Activated T-helper 17 cell treated with anti-CD3 and anti-CD28 coated beads, Interleukin-2, amount 50 U/mL, for 72 hours (primary cell): Measurements from ENCODE around the gene FRMD8. TPM values are rescaled to one million over a fixed set of nuclear protein-coding genes. Genes with fewer than 3 reads are reported as not detected.

Source experiments
- ATAC-seq: fragments of 150-1000 bp; cut with Tn5 transposase; replicated peaks from 2 replicates; pipeline ENCODE4 v1.10.0; 2021; ENCODE audit warnings: mild to moderate bottlenecking, moderate library complexity
- H3K27ac Mint-ChIP-seq: one replicate; pipeline ENCODE4 v1.8.0; 2022; ENCODE audit warnings: mixed read lengths
- H3K27me3 Mint-ChIP-seq: one replicate; pipeline ENCODE4 v1.8.0; 2022; ENCODE audit warnings: mixed read lengths
- H3K36me3 Mint-ChIP-seq: one replicate; pipeline ENCODE4 v1.8.0; 2022; ENCODE audit warnings: low read depth, mild to moderate bottlenecking, mixed read lengths
- H3K4me1 Mint-ChIP-seq: one replicate; pipeline ENCODE4 v1.8.0; 2022; ENCODE audit warnings: mixed read lengths
- H3K4me3 Mint-ChIP-seq: one replicate; pipeline ENCODE4 v1.8.0; 2022; ENCODE audit warnings: mild to moderate bottlenecking, mixed read lengths
- H3K9me3 Mint-ChIP-seq: one replicate; pipeline ENCODE4 v1.8.0; 2022; ENCODE audit warnings: mixed read lengths
- total RNA-seq, 2 donors: library from RNA; stranded (reverse); gene quantifications; one replicate each; pipeline ENCODE4 v1.2.3, GENCODE V29; 2022

Gene FRMD8
- total RNA-seq, 2 donors from 2014 or later, result 49.6 to 52.1 TPM

DNA sequence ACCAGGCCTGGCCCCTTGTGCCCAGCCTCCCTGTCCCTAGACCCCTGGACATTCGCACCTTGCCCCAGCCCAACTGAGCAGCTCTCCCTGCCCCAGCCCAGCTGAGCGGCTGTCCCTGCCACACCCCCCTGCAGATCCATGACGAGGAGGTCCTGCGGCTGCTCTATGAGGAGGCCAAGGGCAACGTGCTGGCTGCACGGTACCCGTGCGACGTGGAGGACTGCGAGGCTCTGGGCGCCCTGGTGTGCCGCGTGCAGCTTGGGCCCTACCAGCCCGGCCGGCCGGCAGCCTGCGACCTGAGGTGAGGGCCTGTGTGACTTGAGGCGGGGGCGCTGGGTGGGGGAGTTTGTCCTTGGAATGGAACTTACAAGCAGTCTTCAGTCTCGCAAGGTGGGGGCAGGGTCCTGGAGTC, 7.7 kb downstream of the FRMD8 start:
- no peak overlapping the region for H3K27ac Mint-ChIP-seq
- peaks cover 72% of the 10 kb centered on the region for H3K36me3 Mint-ChIP-seq
- H3K27me3 Mint-ChIP-seq, result no peaks in the 10 kb centered on the region
- peaks cover 4% of the 10 kb centered on the region for H3K4me1 Mint-ChIP-seq
- H3K9me3 Mint-ChIP-seq, result no peaks in the 10 kb centered on the region
- no peak overlapping the region for H3K4me3 Mint-ChIP-seq
- ATAC-seq, result no peak

DNA sequence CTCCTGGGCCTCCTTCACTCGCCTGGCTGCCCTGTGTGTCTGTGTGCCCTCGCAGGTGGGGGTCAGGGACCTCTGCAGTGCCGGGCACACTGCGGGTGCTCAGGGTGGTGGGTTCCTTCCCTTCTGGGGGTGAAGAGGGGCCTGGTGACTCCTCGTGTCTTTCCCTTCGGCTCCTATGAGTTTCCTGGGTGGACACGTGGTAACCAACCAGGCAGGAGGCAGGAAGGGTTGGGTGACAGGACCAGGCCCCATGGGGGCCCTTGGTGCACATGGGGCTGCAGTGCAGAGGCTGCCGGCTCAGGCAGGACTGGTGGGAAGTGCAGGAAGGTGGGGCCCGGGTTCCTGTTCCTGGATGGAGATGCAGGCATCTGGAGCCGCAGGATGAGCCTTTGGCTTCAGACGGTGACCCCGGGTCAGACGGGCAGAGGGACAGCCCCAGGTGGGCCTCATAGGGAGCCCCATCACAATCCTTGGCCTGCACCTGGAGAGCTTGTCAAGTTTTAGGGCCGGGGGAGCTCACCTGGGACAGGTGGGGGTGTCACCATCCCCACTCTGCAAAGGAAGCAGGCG, 9.6 kb downstream of the FRMD8 start:
- Mint-ChIP-seq H3K36me3 (peaks cover 76% of the 10 kb centered on the region), H3K27me3 (no peaks in the 10 kb centered on the region), H3K4me3 (no peak overlapping the region), H3K9me3 (no peaks in the 10 kb centered on the region), H3K4me1 (peaks cover 4% of the 10 kb centered on the region), H3K27ac (no peak overlapping the region)
- ATAC-seq, result no peak

DNA sequence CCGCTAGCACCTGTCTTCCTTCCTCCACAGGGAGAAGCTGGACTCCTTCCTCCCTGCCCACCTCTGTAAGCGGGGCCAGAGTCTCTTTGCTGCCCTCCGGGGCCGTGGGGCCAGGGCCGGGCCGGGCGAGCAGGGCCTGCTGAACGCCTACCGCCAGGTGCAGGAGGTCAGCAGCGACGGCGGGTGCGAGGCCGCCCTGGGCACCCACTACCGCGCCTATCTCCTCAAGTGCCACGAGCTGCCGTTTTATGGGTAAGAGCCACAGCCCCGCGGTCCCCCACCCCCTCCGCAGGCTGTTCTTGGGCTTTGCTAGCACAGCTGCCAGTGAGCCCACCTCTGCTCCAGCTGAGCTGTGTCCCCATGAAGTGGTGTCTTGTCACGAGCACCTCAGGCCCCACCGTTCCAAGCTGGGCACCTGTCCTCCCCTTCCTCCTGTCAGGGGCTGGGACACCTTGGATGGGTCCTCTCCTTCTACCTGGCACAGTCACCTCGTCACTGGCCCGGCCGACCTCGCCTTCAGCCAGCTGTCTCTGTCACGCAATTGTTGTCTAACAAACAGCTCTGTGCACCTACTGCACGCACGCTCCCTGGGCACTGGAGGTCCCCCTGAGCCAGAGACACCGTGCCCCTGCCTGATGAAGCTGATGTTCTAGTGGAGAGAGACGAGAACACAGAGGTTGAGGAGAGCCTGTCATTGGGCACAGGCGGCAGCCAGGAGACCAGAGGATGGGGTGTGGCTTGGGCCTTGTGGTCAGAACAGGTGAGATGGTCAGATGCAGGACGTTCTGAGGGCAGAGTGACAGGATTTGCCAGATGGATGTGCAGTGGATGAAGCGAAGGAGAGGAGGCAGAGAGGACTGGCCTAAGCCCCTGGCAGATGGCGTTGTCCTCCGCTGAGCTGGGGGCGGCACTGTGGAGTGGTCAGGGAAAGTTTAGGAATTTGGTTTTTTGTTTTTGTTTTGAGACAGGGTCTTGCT, 10.6 kb downstream of the FRMD8 start:
- Mint-ChIP-seq H3K36me3 (peaks cover 76% of the 10 kb centered on the region), H3K27ac (peak overlapping the region; percentile 19), H3K4me1 (peaks cover 4% of the 10 kb centered on the region), H3K9me3 (no peaks in the 10 kb centered on the region), H3K4me3 (no peak overlapping the region), H3K27me3 (no peaks in the 10 kb centered on the region)
- ATAC-seq, result no peak

DNA sequence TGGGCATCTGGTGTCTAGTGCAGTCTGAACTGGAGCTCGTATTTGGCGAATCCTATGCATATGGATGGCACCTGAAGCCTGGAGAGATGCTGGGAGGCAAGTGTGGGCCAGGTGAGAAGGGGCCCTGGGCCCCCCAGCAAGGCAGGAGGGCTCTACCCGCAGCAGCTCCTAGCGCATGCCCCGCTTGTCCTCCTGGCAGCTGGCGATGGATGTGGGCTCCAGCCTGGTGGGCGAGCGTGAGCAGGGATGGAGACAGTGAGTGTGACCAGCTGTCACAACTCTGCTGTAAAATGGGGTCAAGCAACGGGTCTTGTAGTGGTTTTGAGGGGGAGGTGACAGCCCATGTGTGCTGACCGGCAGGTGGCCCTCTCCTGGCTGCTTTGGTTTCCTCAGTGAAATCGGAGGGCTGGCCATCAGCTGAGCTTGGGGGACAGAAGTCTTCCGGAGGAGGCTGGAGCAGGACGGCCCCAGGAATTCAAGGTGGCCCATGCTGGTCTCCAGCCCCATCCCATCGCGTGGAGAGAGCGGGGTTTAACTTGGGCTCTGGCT, 12.0 kb downstream of the FRMD8 start:
- H3K27ac Mint-ChIP-seq, result no peak overlapping the region
- ATAC-seq, result no peak
- H3K4me3 Mint-ChIP-seq, result no peak overlapping the region
- H3K36me3 Mint-ChIP-seq, result peaks cover 76% of the 10 kb centered on the region
- no peaks in the 10 kb centered on the region for H3K27me3 Mint-ChIP-seq
- H3K9me3 Mint-ChIP-seq, result no peaks in the 10 kb centered on the region
- H3K4me1 Mint-ChIP-seq, result no peaks in the 10 kb centered on the region

DNA sequence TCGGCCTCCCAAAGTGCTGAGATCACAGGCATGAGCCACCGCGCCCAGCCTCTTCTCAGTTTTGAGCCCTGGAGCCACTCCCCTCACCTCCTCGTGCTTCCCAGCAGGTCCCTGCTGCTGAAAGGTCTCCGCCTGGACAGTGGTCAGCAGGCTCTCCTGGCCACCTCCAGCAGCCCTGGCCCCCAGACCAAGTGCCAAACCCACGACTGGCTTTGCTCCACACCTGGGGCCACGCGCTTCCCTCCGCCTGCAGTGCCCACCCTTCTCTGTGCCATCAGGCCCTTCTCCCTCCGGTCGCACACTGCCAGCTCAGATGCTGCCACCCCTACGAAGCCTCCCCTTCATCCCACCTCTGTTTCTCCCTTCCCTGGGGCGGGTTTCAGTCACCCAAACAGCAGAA, 12.8 kb downstream of the FRMD8 start:
- no peaks in the 10 kb centered on the region for H3K27me3 Mint-ChIP-seq
- no peak overlapping the region for H3K27ac Mint-ChIP-seq
- peaks cover 80% of the 10 kb centered on the region for H3K36me3 Mint-ChIP-seq
- no peak overlapping the region for H3K4me3 Mint-ChIP-seq
- ATAC-seq, result no peak
- no peaks in the 10 kb centered on the region for H3K4me1 Mint-ChIP-seq
- H3K9me3 Mint-ChIP-seq, result no peaks in the 10 kb centered on the region

GRCh38 chr11:65399845-65400244, 13.4 kb downstream of the FRMD8 start:
- no peaks in the 10 kb centered on the region for H3K27me3 Mint-ChIP-seq
- H3K4me3 Mint-ChIP-seq, result no peak overlapping the region
- no peaks in the 10 kb centered on the region for H3K4me1 Mint-ChIP-seq
- no peaks in the 10 kb centered on the region for H3K9me3 Mint-ChIP-seq
- no peak overlapping the region for H3K27ac Mint-ChIP-seq
- ATAC-seq, result no peak
- peaks cover 86% of the 10 kb centered on the region for H3K36me3 Mint-ChIP-seq

DNA sequence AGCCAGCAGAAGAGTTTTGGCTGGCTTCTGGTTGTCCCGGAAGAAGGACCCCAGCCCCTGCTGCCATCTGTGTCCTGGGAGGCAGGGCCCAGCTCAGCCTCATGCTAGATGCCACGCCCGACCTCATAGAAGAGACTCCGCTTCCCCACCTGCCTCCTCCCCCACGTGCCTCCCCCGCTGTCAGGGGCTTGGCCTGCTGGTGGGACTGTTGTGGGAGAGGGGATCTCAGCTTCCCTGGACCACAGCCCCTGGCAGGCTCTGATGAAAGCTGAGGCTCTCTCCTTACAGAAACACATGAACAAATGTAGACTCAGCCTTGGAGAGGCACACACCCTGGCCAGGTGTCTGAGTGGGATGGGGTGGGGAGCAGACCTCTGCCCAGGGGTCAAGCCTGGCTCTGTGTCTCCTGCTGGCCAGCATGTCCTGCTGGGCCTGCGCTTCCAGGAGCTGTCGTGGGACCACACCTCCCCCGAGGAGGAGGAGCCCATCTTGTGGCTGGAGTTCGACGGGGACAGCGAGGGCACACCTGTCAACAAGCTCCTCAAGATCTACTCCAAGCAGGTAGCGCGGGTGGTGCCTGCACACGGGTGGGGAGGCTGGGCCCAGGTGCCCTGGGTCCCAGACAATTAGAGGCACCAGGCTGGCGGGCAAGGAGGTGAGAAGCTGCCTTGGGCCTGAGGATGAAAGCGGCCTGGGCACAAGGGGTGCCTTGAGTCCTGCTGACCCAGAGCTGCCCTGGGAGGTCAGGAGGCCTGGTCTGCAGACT, 14.1 kb downstream of the FRMD8 start:
- Mint-ChIP-seq H3K4me3 (no peak overlapping the region), H3K27me3 (no peaks in the 10 kb centered on the region), H3K36me3 (peaks cover 87% of the 10 kb centered on the region), H3K4me1 (no peaks in the 10 kb centered on the region), H3K9me3 (no peaks in the 10 kb centered on the region), H3K27ac (no peak overlapping the region)
- ATAC-seq, result no peak

DNA sequence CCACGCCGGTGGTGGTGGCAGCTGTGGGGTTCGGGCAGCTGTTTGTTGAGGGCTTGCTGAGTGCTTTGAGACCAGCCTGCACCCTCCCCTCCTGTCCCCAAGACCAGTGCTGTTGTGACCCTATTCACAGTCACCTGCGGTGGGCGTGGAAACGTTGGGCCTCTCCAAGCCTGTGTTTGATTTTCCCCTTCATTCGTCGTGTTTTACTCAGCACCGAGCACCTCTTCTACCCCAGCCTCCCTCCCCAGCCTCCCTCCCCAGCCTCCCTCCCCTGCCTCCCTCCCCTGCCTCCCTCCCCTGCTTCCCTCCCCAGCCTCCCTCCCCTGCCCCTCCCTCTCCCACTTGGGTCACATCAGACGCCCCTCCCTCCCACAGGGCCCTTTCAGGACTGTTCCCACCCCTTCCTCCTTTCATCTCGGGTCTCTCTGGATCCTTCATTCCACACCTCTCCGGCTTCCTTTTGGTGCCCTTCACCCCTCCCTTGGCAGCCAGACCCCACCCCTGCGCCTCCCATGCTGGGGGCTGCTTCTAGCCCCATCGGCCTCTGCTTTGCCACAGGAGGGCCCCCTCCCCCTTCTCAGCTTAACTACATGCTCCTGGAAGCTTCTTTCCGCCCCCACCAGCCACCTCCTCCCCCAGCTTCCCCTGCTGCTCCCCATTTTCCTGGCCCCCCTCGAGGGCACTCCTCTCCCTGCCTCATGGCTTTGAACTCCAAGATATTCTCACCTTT, 14.8 kb downstream of the FRMD8 start:
- no peak for ATAC-seq
- Mint-ChIP-seq H3K4me3 (no peak overlapping the region), H3K36me3 (peaks cover 84% of the 10 kb centered on the region), H3K27ac (no peak overlapping the region), H3K4me1 (no peaks in the 10 kb centered on the region), H3K27me3 (no peaks in the 10 kb centered on the region), H3K9me3 (no peaks in the 10 kb centered on the region)

GRCh38 chr11:65401803-65402248, 15.4 kb downstream of the FRMD8 start:
- Mint-ChIP-seq H3K27ac (no peak overlapping the region), H3K27me3 (no peaks in the 10 kb centered on the region), H3K36me3 (peaks cover 87% of the 10 kb centered on the region), H3K4me3 (no peak overlapping the region), H3K9me3 (no peaks in the 10 kb centered on the region), H3K4me1 (no peaks in the 10 kb centered on the region)
- no peak for ATAC-seq

GRCh38 chr11:65402790-65403189, 16.4 kb downstream of the FRMD8 start:
- ATAC-seq, result no peak
- no peaks in the 10 kb centered on the region for H3K9me3 Mint-ChIP-seq
- H3K27me3 Mint-ChIP-seq, result no peaks in the 10 kb centered on the region
- peak overlapping the region; percentile 75 for H3K27ac Mint-ChIP-seq
- no peak overlapping the region for H3K4me3 Mint-ChIP-seq
- H3K36me3 Mint-ChIP-seq, result peaks cover 88% of the 10 kb centered on the region
- no peaks in the 10 kb centered on the region for H3K4me1 Mint-ChIP-seq

- Mint-ChIP-seq H3K36me3 (peaks cover 87% of the 10 kb centered on the region), H3K4me1 (no peaks in the 10 kb centered on the region), H3K27me3 (no peaks in the 10 kb centered on the region), H3K9me3 (no peaks in the 10 kb centered on the region), H3K27ac (no peak overlapping the region), H3K4me3 (no peak overlapping the region)
- ATAC-seq, result no peak
Measured at GRCh38 chr11:65403607-65404121, 17.2 kb downstream of the FRMD8 start.

GRCh38 chr11:65404210-65404609, 17.8 kb downstream of the FRMD8 start:
- ATAC-seq, result no peak
- H3K36me3 Mint-ChIP-seq, result peaks cover 87% of the 10 kb centered on the region

DNA sequence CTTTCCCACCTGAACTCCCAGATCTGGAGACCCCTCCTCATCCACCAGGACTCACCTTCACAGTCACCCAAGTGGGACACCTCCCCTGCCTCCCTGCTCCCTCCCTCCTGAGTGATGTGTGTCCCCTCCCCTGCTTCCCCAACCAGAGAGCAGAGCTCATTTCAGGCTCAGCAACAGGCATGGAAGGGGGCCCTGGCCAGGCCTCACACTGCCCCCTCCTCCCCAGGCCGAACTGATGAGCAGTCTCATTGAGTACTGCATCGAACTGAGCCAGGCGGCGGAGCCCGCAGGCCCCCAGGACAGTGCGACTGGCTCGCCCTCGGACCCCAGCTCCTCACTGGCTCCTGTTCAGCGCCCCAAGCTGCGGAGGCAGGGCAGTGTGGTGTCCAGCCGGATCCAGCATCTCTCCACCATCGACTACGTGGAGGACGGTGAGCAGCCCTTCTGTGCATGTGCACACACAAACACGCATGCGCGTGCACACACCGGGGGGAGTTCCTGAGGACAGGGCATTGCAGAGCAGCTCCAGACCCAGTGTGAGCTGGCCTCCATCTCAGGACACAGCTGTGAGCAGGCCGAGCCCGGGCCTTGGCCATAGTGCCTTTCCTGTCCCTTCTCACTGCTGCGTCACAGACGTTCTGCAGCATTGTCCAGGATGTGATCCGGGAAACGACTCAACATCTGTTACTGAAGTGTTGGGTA, 18.4 kb downstream of the FRMD8 start:
- Mint-ChIP-seq H3K27me3 (no peaks in the 10 kb centered on the region), H3K4me1 (no peaks in the 10 kb centered on the region), H3K9me3 (no peaks in the 10 kb centered on the region), H3K4me3 (no peak overlapping the region), H3K27ac (no peak overlapping the region), H3K36me3 (peaks cover 87% of the 10 kb centered on the region)
- no peak for ATAC-seq

More at GRCh38 chr11:65404210-65404609, 17.8 kb downstream of the FRMD8 start:
- no peak overlapping the region for H3K27ac Mint-ChIP-seq
- no peaks in the 10 kb centered on the region for H3K9me3 Mint-ChIP-seq
- H3K27me3 Mint-ChIP-seq, result no peaks in the 10 kb centered on the region
- H3K4me3 Mint-ChIP-seq, result no peak overlapping the region
- H3K4me1 Mint-ChIP-seq, result no peaks in the 10 kb centered on the region
